ENCODE data around the gene GGCT.

Gene GGCT, protein sequence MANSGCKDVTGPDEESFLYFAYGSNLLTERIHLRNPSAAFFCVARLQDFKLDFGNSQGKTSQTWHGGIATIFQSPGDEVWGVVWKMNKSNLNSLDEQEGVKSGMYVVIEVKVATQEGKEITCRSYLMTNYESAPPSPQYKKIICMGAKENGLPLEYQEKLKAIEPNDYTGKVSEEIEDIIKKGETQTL

DNA sequence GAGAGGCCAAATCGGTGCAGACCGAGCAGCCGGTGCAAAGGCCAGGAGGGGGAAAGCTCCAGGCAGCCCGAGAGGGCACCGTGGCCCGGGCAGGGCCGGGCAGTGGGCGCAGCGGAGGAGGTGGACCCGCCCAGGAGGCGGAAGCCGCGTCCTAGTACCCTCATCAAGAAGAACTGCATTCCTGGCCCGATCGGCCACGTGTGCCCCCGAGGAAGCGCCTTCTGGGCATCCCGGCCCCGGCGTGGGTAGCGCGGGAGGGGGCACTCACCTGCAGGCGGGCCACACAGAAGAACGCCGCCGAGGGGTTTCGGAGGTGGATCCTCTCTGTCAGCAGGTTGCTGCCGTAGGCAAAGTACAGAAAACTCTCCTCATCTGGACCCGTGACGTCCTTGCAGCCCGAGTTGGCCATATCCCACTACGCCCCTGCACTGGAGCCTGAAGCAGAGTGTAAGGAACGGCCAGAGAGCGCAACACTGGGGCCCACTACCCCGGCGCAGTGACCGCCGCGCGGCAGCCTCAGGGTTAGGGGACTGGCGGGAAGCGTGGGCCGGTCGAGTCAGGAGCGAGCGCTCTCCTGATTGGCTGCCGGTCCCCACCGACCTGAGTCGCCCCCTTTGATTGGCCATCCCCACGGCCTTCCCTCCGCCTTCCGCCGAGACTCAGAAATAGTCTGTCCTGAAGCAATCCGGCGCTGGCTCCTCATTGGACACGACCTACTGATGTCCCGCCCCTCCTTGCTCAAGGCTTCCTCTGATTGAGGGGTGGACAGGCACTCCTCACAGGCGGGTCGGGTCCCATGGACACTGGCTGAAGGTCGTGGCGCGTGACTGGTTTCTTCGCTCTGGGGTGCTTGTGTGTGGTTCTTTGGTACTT is at the start of gene GGCT:
Gene GGCT, minus strand, starts transcription at position 529 of the 873 bp plus-strand sequence. Its CDS starts 120 bp downstream, at position 409.
- no peak for TF ChIP-seq ZC3H10 (CRISPR knock-in tag; IDR thresholded peaks at IDR 0.05)
- TF ChIP-seq, protein P1, sequence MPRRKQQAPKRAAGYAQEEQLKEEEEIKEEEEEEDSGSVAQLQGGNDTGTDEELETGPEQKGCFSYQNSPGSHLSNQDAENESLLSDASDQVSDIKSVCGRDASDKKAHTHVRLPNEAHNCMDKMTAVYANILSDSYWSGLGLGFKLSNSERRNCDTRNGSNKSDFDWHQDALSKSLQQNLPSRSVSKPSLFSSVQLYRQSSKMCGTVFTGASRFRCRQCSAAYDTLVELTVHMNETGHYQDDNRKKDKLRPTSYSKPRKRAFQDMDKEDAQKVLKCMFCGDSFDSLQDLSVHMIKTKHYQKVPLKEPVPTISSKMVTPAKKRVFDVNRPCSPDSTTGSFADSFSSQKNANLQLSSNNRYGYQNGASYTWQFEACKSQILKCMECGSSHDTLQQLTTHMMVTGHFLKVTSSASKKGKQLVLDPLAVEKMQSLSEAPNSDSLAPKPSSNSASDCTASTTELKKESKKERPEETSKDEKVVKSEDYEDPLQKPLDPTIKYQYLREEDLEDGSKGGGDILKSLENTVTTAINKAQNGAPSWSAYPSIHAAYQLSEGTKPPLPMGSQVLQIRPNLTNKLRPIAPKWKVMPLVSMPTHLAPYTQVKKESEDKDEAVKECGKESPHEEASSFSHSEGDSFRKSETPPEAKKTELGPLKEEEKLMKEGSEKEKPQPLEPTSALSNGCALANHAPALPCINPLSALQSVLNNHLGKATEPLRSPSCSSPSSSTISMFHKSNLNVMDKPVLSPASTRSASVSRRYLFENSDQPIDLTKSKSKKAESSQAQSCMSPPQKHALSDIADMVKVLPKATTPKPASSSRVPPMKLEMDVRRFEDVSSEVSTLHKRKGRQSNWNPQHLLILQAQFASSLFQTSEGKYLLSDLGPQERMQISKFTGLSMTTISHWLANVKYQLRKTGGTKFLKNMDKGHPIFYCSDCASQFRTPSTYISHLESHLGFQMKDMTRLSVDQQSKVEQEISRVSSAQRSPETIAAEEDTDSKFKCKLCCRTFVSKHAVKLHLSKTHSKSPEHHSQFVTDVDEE (CRISPR knock-in tag; IDR thresholded peaks at IDR 0.05): no peak
- TF ChIP-seq, protein P2, sequence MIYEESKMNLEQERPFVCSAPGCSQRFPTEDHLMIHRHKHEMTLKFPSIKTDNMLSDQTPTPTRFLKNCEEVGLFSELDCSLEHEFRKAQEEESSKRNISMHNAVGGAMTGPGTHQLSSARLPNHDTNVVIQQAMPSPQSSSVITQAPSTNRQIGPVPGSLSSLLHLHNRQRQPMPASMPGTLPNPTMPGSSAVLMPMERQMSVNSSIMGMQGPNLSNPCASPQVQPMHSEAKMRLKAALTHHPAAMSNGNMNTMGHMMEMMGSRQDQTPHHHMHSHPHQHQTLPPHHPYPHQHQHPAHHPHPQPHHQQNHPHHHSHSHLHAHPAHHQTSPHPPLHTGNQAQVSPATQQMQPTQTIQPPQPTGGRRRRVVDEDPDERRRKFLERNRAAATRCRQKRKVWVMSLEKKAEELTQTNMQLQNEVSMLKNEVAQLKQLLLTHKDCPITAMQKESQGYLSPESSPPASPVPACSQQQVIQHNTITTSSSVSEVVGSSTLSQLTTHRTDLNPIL (CRISPR knock-in tag; IDR thresholded peaks at IDR 0.05; ENCODE audit: low read depth): no peak
- no peak for TF ChIP-seq RARB (CRISPR knock-in tag; IDR thresholded peaks at IDR 0.05)
- TF ChIP-seq TCF4 (CRISPR knock-in tag; IDR thresholded peaks at IDR 0.05; ENCODE audit: borderline replicate concordance): no peak
- TF ChIP-seq BACH2 (CRISPR knock-in tag; IDR thresholded peaks at IDR 0.05; ENCODE audit: borderline replicate concordance): no peak
- TF ChIP-seq ESRRG (CRISPR knock-in tag; IDR thresholded peaks at IDR 0.05): no peak
- TF ChIP-seq OSR1 (CRISPR knock-in tag; IDR thresholded peaks at IDR 0.05): no peak
- TF ChIP-seq ARNTL (CRISPR knock-in tag; IDR thresholded peaks at IDR 0.05; ENCODE audit: borderline replicate concordance, low read depth): no peak
- TF ChIP-seq, protein P3, sequence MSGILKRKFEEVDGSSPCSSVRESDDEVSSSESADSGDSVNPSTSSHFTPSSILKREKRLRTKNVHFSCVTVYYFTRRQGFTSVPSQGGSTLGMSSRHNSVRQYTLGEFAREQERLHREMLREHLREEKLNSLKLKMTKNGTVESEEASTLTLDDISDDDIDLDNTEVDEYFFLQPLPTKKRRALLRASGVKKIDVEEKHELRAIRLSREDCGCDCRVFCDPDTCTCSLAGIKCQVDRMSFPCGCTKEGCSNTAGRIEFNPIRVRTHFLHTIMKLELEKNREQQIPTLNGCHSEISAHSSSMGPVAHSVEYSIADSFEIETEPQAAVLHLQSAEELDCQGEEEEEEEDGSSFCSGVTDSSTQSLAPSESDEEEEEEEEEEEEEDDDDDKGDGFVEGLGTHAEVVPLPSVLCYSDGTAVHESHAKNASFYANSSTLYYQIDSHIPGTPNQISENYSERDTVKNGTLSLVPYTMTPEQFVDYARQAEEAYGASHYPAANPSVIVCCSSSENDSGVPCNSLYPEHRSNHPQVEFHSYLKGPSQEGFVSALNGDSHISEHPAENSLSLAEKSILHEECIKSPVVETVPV (CRISPR knock-in tag; IDR thresholded peaks at IDR 0.05): no peak
- no peak for TF ChIP-seq GLIS3 (CRISPR knock-in tag; IDR thresholded peaks at IDR 0.05)
- no peak for TF ChIP-seq ZNF8 (CRISPR knock-in tag; IDR thresholded peaks at IDR 0.05)
- no peak for TF ChIP-seq ZFP3 (CRISPR knock-in tag; IDR thresholded peaks at IDR 0.05)
- no peak for TF ChIP-seq TOX (CRISPR knock-in tag; IDR thresholded peaks at IDR 0.05; ENCODE audit: borderline replicate concordance)
- TF ChIP-seq, protein P4, sequence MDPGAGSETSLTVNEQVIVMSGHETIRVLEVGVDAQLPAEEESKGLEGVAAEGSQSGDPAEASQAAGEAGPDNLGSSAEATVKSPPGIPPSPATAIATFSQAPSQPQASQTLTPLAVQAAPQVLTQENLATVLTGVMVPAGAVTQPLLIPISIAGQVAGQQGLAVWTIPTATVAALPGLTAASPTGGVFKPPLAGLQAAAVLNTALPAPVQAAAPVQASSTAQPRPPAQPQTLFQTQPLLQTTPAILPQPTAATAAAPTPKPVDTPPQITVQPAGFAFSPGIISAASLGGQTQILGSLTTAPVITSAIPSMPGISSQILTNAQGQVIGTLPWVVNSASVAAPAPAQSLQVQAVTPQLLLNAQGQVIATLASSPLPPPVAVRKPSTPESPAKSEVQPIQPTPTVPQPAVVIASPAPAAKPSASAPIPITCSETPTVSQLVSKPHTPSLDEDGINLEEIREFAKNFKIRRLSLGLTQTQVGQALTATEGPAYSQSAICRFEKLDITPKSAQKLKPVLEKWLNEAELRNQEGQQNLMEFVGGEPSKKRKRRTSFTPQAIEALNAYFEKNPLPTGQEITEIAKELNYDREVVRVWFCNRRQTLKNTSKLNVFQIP (CRISPR knock-in tag; IDR thresholded peaks at IDR 0.05; ENCODE audit: borderline replicate concordance, low read depth): no peak
- TF ChIP-seq CSDC2 (CRISPR knock-in tag; IDR thresholded peaks at IDR 0.05): no peak

DNA sequence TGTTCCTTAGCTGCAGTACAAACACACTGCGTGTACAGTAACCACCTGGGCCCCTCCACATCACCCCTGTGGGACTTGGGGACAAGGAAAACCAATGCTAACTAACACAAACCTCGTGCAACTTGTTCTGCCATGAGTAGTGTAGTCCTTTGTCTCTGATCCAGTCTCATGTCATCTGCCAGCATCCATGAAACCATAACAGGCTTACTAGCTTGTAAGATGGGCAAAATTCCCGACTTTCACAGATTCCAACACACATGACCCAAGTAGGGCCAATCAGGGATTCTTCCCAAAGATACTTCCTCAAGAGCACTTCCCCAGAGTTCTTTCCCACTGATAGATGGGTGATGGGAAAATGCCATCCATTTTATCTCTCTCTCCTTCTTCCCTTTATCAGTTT is 48.9 kb upstream of the GGCT start:
- no peak for ATAC-seq
- no peak for TF ChIP-seq ZFP30 (CRISPR knock-in tag; IDR thresholded peaks at IDR 0.05)
- TF ChIP-seq, protein P5, sequence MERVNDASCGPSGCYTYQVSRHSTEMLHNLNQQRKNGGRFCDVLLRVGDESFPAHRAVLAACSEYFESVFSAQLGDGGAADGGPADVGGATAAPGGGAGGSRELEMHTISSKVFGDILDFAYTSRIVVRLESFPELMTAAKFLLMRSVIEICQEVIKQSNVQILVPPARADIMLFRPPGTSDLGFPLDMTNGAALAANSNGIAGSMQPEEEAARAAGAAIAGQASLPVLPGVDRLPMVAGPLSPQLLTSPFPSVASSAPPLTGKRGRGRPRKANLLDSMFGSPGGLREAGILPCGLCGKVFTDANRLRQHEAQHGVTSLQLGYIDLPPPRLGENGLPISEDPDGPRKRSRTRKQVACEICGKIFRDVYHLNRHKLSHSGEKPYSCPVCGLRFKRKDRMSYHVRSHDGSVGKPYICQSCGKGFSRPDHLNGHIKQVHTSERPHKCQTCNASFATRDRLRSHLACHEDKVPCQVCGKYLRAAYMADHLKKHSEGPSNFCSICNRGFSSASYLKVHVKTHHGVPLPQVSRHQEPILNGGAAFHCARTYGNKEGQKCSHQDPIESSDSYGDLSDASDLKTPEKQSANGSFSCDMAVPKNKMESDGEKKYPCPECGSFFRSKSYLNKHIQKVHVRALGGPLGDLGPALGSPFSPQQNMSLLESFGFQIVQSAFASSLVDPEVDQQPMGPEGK (CRISPR knock-in tag; IDR thresholded peaks at IDR 0.05; ENCODE audit: borderline replicate concordance): no peak
- no peak for TF ChIP-seq RARB (CRISPR knock-in tag; IDR thresholded peaks at IDR 0.05)
- no peak for TF ChIP-seq CSDC2 (CRISPR knock-in tag; IDR thresholded peaks at IDR 0.05)

More for the DNA sequence above, at the start of gene GGCT:
- ATAC-seq: peak; percentile 98

DNA sequence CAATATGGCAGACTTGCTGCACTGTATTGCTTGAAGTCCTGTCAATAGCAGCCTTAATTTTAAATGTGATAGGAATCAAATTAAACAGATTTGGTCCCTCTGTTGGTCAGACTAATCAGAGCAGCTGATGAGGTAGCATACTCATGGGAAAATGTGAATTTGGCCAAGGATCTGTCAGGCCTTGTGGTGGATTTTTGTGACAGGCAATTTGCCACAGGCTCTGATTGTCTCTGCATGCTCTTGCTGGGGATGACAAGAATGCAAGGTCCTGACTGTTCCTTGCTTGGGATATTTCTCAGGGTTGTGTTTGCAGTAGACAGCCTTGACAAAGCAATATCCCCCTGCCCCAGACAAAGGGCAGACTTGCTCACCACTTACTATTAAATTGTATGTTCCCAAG is 48.5 kb upstream of the GGCT start:
- no peak for ATAC-seq
- no peak for TF ChIP-seq OSR1 (CRISPR knock-in tag; IDR thresholded peaks at IDR 0.05)
- TF ChIP-seq, protein P2 (CRISPR knock-in tag; IDR thresholded peaks at IDR 0.05; ENCODE audit: low read depth): no peak
- TF ChIP-seq, protein P4 (CRISPR knock-in tag; IDR thresholded peaks at IDR 0.05; ENCODE audit: borderline replicate concordance, low read depth): no peak
- no peak for TF ChIP-seq SNAI2 (CRISPR knock-in tag; IDR thresholded peaks at IDR 0.05)
- TF ChIP-seq ZFP30 (CRISPR knock-in tag; IDR thresholded peaks at IDR 0.05): no peak
- TF ChIP-seq ZFP3 (CRISPR knock-in tag; IDR thresholded peaks at IDR 0.05): no peak
- TF ChIP-seq, protein P3 (CRISPR knock-in tag; IDR thresholded peaks at IDR 0.05): no peak

All from SK-N-SH treated with all-trans-retinoic acid at 6 μM for 48 hours (cell line).